HG03196 (cell line): ENCODE results near the gene OPRM1.
"Not testable (repeated sequence)": the region's sequence is repeated elsewhere in the genome, so short reads cannot be mapped to it uniquely, and the experiment has no call there.

Experiments
- ATAC-seq: cut with Tn5 transposase; IDR thresholded peaks from one replicate; pipeline ENCODE4 v1.9.1; 2021; ENCODE audit not compliant: unreplicated experiment

Gene OPRM1

GRCh38 chr6:154139892-154140291 is 100.9 kb downstream of the OPRM1 start:
- no peak for ATAC-seq

GRCh38 chr6:154140743-154141142 is 101.7 kb downstream of the OPRM1 start:
- no peak for ATAC-seq

- no peak for ATAC-seq
Observed at GRCh38 chr6:154143753-154144152, 104.7 kb downstream of the OPRM1 start.

- ATAC-seq: no peak
Observed at GRCh38 chr6:154154389-154154967, 115.4 kb downstream of the OPRM1 start.

GRCh38 chr6:154156135-154156896 is 117.3 kb downstream of the OPRM1 start:
- peak; percentile 66 for ATAC-seq

- ATAC-seq: peak; percentile 50
Observed at GRCh38 chr6:154157082-154157481, 118.0 kb downstream of the OPRM1 start.

- ATAC-seq: no peak
Observed at GRCh38 chr6:154157706-154158105, 118.7 kb downstream of the OPRM1 start.

- ATAC-seq: no peak
Observed at GRCh38 chr6:154159126-154159525, 120.1 kb downstream of the OPRM1 start.

GRCh38 chr6:154161689-154162088 is 122.6 kb downstream of the OPRM1 start:
- peak; percentile 57 for ATAC-seq

- ATAC-seq: no peak
Observed at GRCh38 chr6:154164397-154164796, 125.4 kb downstream of the OPRM1 start.

GRCh38 chr6:154165478-154165877 is 126.4 kb downstream of the OPRM1 start:
- ATAC-seq: no peak

GRCh38 chr6:154166140-154166539 is 127.1 kb downstream of the OPRM1 start:
- ATAC-seq: no peak

- ATAC-seq: no peak
Observed at GRCh38 chr6:154167126-154167525, 128.1 kb downstream of the OPRM1 start.

- no peak for ATAC-seq
Observed at GRCh38 chr6:154169193-154169847, 130.3 kb downstream of the OPRM1 start.

- no peak for ATAC-seq
Observed at GRCh38 chr6:154170106-154170505, 131.1 kb downstream of the OPRM1 start.

- not testable (repeated sequence) for ATAC-seq
Observed at GRCh38 chr6:154172393-154172792, 133.4 kb downstream of the OPRM1 start.

- no peak for ATAC-seq
Observed at GRCh38 chr6:154179434-154179833, 140.4 kb downstream of the OPRM1 start.

GRCh38 chr6:154187203-154187602 is 148.2 kb downstream of the OPRM1 start:
- ATAC-seq: no peak

- no peak for ATAC-seq
Observed at GRCh38 chr6:154187714-154188113, 148.7 kb downstream of the OPRM1 start.

GRCh38 chr6:154196333-154196885 is 157.4 kb downstream of the OPRM1 start:
- no peak for ATAC-seq

GRCh38 chr6:154197196-154197860 is 158.3 kb downstream of the OPRM1 start:
- ATAC-seq: no peak
